Hematopoietic multipotent progenitor cell treated with erythropoietin and hydrocortisone succinate and interleukin-3 and kit ligand, for 8 days (in vitro differentiated cells): Measurements from ENCODE around the gene KSR2.

Source experiments
- DNase-seq: peaks from one replicate; pipeline ENCODE4 v3.0.0-alpha.2; 2015

KSR2 gene

GRCh38 chr12:117564881-117565280, 403.9 kb downstream of the KSR2 start:
- no peak for DNase-seq

- no peak for DNase-seq
These were observed 405.1 kb downstream of the KSR2 start for GRCh38 chr12:117563706-117564105.

GRCh38 chr12:117563007-117563406, 405.8 kb downstream of the KSR2 start:
- DNase-seq = no peak

GRCh38 chr12:117561990-117562389, 406.8 kb downstream of the KSR2 start:
- DNase-seq = no peak

GRCh38 chr12:117559978-117560377, 408.8 kb downstream of the KSR2 start:
- DNase-seq = no peak

GRCh38 chr12:117555889-117556288, 412.9 kb downstream of the KSR2 start:
- DNase-seq = no peak

- DNase-seq = no peak
These were observed 415.8 kb downstream of the KSR2 start for GRCh38 chr12:117552971-117553370.

- no peak for DNase-seq
These were observed 417.1 kb downstream of the KSR2 start for GRCh38 chr12:117551665-117552064.

GRCh38 chr12:117547209-117547608, 421.6 kb downstream of the KSR2 start:
- DNase-seq = no peak

- DNase-seq = no peak
These were observed 423.6 kb downstream of the KSR2 start for GRCh38 chr12:117545216-117545615.

- no peak for DNase-seq
These were observed 428.8 kb downstream of the KSR2 start for GRCh38 chr12:117540011-117540410.

- DNase-seq = no peak
These were observed 429.9 kb downstream of the KSR2 start for GRCh38 chr12:117538926-117539325.

- DNase-seq = no peak
These were observed 430.6 kb downstream of the KSR2 start for GRCh38 chr12:117538032-117538690.

- DNase-seq = no peak
These were observed 435.1 kb downstream of the KSR2 start for GRCh38 chr12:117533687-117534086.

GRCh38 chr12:117530796-117531195, 438.0 kb downstream of the KSR2 start:
- DNase-seq = no peak

GRCh38 chr12:117528538-117528937, 440.3 kb downstream of the KSR2 start:
- DNase-seq = no peak

- DNase-seq = no peak
These were observed 441.3 kb downstream of the KSR2 start for GRCh38 chr12:117527479-117527855.

- no peak for DNase-seq
These were observed 441.9 kb downstream of the KSR2 start for GRCh38 chr12:117526757-117527478.

GRCh38 chr12:117525766-117526165, 443.0 kb downstream of the KSR2 start:
- no peak for DNase-seq

- DNase-seq = no peak
These were observed 444.0 kb downstream of the KSR2 start for GRCh38 chr12:117524806-117525205.

- no peak for DNase-seq
These were observed 444.8 kb downstream of the KSR2 start for GRCh38 chr12:117523971-117524370.

GRCh38 chr12:117522559-117522958, 446.2 kb downstream of the KSR2 start:
- no peak for DNase-seq

GRCh38 chr12:117521867-117522266, 446.9 kb downstream of the KSR2 start:
- DNase-seq = no peak

GRCh38 chr12:117521346-117521745, 447.4 kb downstream of the KSR2 start:
- no peak for DNase-seq
